HUES48 (cell line): Measurements from ENCODE around the gene COMMD8.
A peak's percentile ranks its signal among the peaks of the same experiment; 100 is the strongest.
"Not testable (repeated sequence)": the region's sequence is repeated elsewhere in the genome, so short reads cannot be mapped to it uniquely, and the experiment has no call there.

ENCODE experiments used
- H3K27ac ChIP-seq: one replicate; pipeline ENCODE4 v1.7.0; 2013; ENCODE audit warnings: low read depth, low read length, inconsistent platforms
- H3K27me3 ChIP-seq: 2 replicates; pipeline ENCODE4 v1.6.1; 2013; ENCODE audit warnings: mild to moderate bottlenecking, low read length; ENCODE audit not compliant: control insufficient read depth, insufficient read depth
- H3K36me3 ChIP-seq: 2 replicates; pipeline ENCODE4 v1.6.1; 2013; ENCODE audit warnings: low read length; ENCODE audit not compliant: control insufficient read depth, insufficient read depth
- H3K4me1 ChIP-seq: 2 replicates; pipeline ENCODE4 v1.6.1; 2013; ENCODE audit warnings: mild to moderate bottlenecking, low read length; ENCODE audit not compliant: control insufficient read depth, insufficient read depth
- H3K4me3 ChIP-seq: 2 replicates; pipeline ENCODE4 v1.5.1; 2013; ENCODE audit warnings: mild to moderate bottlenecking, low read depth, low read length
- H3K9ac ChIP-seq: 2 replicates; pipeline ENCODE4 v1.6.1; 2013; ENCODE audit warnings: mild to moderate bottlenecking, low read depth, low read length, moderate library complexity
- H3K9me3 ChIP-seq: 2 replicates; pipeline ENCODE4 v1.6.1; 2013; ENCODE audit warnings: low read length; ENCODE audit not compliant: control insufficient read depth, insufficient read depth

The COMMD8 gene

DNA sequence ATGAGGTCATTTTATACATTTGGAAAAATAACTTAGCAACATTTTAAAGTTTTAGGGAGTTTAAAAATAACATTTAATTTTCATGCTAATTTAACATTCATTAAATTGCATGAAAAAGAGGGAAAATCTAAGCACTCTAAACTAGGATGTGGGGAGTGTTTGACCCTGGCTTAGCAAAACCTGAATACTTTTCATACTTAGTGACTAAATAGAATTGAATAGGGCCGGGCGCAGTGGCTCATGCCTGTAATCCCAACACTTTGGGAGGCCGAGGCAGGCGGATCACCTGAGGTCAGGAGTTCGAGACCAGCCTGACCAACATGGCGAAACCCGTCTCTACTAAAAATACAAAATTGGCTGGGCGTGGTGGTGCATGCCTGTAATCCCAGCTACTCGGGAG is 23.2 kb upstream of the COMMD8 start:
- H3K4me3 ChIP-seq: 0 out of 2 replicates have a peak overlapping the region, but pooled peaks have one; percentile 86
- H3K9me3 ChIP-seq, H3K27ac ChIP-seq, H3K9ac ChIP-seq, H3K4me1 ChIP-seq, H3K27me3 ChIP-seq, H3K36me3 ChIP-seq: not testable (repeated sequence)

DNA sequence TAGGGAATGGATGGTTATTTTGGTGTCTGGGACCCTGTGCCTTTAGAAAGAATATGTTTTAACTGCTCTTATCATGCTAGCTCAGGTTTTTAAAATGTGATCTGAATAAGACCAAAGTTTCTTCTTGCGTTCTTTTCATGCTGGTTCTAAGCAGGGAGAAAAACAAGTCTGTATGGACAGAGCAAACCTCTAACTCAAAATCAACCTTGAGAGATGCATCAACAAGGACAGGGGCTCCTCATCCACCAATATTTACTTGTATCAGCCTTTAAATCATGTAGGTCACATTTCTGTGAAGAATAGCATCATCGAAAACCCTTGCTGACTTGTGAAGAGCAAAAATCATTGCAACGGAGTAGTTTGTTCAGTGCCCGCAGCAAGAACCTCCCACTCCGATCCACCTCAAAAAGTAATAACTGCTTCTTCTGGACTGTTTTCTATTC is 22.8 kb upstream of the COMMD8 start:
- H3K4me1 ChIP-seq: no peaks in the 10 kb centered on the region
- H3K27ac ChIP-seq: no peak overlapping the region
- peak overlapping the region; percentile 86 for H3K4me3 ChIP-seq
- H3K36me3 ChIP-seq: no peaks in the 10 kb centered on the region
- 0 out of 2 replicates have a peak overlapping the region, but pooled peaks have one; percentile 75 for H3K9ac ChIP-seq
- H3K9me3 ChIP-seq: no peaks in the 10 kb centered on the region
- peaks cover 6% of the 10 kb centered on the region; the same call in 1 of the 2 replicates for H3K27me3 ChIP-seq

DNA sequence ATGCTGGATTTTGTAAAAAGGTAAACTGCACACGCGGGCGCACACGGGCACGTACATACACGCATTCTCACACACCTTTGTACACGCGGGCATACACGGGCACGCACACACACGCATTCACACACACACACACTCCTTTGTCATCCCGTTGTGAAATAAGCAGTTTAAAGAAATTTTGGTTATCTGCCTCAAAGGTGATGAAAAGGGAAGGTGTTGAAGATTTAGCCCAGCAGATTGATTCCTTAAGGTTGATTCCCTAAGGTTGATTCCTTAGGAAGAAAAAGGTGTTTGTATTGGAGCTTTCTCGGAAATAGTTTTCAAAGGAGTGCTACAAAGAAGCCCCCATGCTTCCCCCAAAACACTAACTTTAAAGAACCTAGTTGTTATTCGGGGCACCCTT is 22.3 kb upstream of the COMMD8 start:
- H3K4me1 ChIP-seq: no peaks in the 10 kb centered on the region
- peak overlapping the region; percentile 86 for H3K4me3 ChIP-seq
- H3K36me3 ChIP-seq: no peaks in the 10 kb centered on the region
- no peaks in the 10 kb centered on the region for H3K9me3 ChIP-seq
- peaks cover 6% of the 10 kb centered on the region; the same call in 1 of the 2 replicates for H3K27me3 ChIP-seq
- H3K27ac ChIP-seq: no peak overlapping the region
- peak overlapping the region; percentile 75 for H3K9ac ChIP-seq

DNA sequence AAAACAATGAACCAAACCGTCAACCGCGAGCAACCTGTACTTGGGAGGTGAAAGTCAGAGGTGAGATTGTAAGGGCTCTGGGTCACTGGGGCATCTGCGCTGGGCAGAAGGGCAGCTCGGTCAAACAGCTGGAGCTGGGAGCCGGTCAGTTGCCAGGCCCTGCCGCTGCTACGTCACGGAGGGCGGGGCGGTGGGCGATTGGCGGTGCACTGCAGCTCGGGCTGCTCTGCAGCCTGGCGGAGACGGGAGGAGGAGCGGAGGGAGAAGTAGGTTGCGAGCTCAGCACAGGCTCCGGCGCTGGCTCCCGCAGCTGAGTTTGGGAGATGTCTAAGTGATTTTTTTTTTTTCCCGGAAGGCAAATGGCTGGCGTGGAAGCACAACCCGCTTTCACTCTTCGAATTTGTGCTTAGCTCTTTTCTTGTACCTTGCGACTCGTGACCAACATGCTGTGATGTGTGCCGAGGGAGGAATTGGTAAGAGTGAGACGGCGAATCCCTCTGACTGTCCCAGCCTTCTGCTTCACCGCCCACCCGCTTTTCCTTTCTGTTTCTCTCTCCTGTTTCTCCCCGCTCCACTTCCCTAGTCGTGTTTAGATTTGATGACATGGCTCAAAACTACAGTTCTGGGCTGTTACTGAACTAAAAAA is 21.7 kb upstream of the COMMD8 start, which contains the start of gene ATP10D:
Gene ATP10D (plus strand): TSS at position 229 of the 646 bp plus-strand sequence. CDS start 27,266 bp downstream, outside the sequence.
- Histone ChIP-seq H3K4me3 (peak within 1 kb of the TSS; percentile 86), H3K4me1 (no peaks in the 10 kb centered on the region), H3K9me3 (no peaks in the 10 kb centered on the region), H3K27me3 (peaks cover 6% of the 10 kb centered on the region; the same call in 1 of the 2 replicates), H3K27ac (peak within 1 kb of the TSS; percentile 38), H3K9ac (peak within 1 kb of the TSS; percentile 75), H3K36me3 (no peaks in the 10 kb centered on the region)

DNA sequence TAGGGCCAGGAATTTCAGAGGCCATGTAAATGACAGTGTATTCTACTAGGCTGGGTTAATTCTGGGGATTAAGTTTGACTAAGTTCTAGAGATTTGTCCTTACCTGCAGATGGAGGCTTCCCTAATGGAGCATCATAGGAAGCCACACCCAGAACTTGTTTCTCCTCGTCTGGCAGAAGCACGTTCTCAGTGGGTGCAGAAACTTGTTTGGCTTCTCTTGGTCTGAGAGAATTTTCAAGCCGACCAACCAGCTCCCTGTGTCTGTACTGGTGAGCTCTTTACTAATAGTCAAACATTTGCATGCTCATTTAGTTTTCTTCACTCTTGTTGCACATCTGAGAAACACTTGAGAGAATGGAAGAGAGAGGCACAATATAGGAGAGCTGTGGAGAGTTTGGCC is 20.7 kb upstream of the COMMD8 start:
- Histone ChIP-seq H3K9me3 (no peaks in the 10 kb centered on the region), H3K27me3 (peaks cover 6% of the 10 kb centered on the region; the same call in 1 of the 2 replicates), H3K36me3 (no peaks in the 10 kb centered on the region), H3K4me1 (no peaks in the 10 kb centered on the region), H3K4me3 (no peak overlapping the region), H3K27ac (no peak overlapping the region), H3K9ac (no peak overlapping the region)

DNA sequence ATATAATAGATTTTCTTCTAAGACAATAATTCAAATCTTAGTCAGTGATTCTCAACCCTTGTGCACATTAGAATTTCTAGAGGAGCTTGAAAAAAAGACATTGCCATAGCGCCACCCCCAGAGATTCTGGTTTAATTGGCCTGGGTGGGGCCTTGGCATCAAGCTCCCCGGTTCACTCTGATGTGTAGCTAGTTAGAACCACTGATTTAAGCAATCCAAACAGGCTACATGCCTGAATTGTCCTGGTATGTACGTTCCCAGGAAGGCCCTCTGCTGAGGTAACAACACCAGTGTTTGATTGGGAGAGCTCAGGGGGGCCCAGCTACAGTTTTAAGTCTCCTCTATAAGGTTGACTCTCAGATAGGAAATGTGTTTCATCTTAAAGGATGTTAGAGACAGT is 20.2 kb upstream of the COMMD8 start:
- H3K4me3 ChIP-seq: no peak overlapping the region
- no peaks in the 10 kb centered on the region for H3K4me1 ChIP-seq
- H3K9me3 ChIP-seq: no peaks in the 10 kb centered on the region
- no peak overlapping the region for H3K9ac ChIP-seq
- no peaks in the 10 kb centered on the region for H3K36me3 ChIP-seq
- H3K27me3 ChIP-seq: peaks cover 6% of the 10 kb centered on the region; the same call in 1 of the 2 replicates
- H3K27ac ChIP-seq: no peak overlapping the region

DNA sequence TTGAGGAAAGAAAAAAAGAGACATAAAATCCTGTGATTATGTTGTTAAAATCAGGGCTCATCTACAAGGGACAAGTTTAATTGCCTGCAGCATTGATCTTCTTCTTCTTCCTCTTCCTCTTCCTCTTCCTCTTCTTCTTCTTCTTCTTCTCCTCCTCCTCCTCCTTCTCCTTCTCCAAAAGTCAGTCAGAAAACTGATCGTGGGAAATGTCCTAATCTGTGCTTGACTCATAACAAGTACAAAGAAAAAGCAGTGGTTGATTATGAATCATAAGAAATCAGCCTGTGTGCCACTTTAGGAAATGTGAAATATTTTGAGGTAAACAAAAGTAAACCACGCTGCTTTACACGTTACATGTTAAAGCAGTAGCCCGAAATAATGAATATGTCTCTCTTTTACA is 18.8 kb upstream of the COMMD8 start:
- Histone ChIP-seq H3K27me3 (peaks cover 6% of the 10 kb centered on the region; the same call in 1 of the 2 replicates), H3K9ac (no peak overlapping the region), H3K4me1 (no peaks in the 10 kb centered on the region), H3K4me3 (no peak overlapping the region), H3K9me3 (no peaks in the 10 kb centered on the region), H3K27ac (no peak overlapping the region), H3K36me3 (no peaks in the 10 kb centered on the region)

DNA sequence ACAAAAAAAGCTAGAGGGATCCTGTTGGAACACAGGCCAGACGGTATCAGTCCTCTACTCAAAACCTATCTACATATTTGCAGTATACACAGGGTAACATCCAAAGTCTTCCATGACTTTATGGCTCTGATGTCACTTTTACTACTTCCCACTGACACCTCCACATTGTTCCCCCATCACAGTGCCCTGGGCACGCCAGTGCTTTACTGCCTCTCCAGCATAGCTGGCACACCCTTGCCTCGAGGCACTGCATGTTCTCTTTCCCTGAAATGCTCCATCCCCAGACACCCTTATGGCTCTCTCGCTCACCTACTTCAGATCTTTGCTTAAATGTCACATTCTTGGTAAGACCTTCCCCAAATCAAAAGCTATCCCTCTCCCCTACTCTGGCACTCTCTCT is 15.3 kb upstream of the COMMD8 start:
- no peak overlapping the region for H3K9ac ChIP-seq
- no peaks in the 10 kb centered on the region for H3K36me3 ChIP-seq
- H3K4me1 ChIP-seq: 0 out of 2 replicates have a peak, but pooled peaks cover 3% of the 10 kb centered on the region
- no peak overlapping the region for H3K4me3 ChIP-seq
- H3K27ac ChIP-seq: no peak overlapping the region
- H3K9me3 ChIP-seq: no peaks in the 10 kb centered on the region
- H3K27me3 ChIP-seq: no peaks in the 10 kb centered on the region

DNA sequence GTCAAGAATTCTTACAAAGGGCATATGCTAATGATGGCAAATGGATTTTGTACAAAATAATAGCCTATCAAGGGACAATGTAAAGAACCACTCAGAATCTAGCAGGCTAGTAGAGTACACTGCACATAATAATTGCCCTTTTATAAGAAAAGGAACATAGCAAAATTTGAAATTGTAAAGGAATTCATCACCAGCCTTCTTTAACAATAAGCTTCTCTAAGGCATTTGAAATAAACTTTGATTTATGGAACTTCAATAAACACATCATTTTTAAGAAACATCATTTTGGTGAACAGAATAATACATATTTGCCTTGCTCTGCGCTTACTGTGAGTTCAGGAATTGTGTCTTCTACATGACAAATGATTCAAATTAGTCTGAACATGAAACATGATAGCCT is 11.9 kb upstream of the COMMD8 start:
- Histone ChIP-seq H3K9ac (no peak overlapping the region), H3K4me1 (peaks cover 9% of the 10 kb centered on the region), H3K27ac (no peak overlapping the region), H3K36me3 (no peaks in the 10 kb centered on the region), H3K9me3 (no peaks in the 10 kb centered on the region), H3K27me3 (no peaks in the 10 kb centered on the region), H3K4me3 (no peak overlapping the region)

DNA sequence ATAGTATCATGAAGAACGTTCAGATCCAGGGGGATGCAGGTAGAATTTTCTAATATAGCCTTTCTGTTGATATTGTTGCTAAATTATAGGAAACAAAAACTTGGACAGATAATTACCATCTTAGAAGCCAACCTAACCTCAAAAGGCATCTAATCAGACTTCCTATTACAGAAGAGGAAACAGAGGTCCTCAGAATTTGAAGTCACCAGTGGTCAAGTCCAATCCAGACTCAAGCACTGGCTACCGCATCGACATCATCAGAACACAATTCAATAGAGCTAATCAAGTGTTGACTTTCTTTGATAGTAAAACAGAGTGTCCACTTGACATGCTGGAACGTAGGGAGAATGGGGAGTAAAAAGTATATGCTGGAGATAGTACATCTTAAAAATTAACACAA is 11.3 kb upstream of the COMMD8 start:
- H3K27ac ChIP-seq: no peak overlapping the region
- H3K36me3 ChIP-seq: no peaks in the 10 kb centered on the region
- H3K4me3 ChIP-seq: no peak overlapping the region
- H3K27me3 ChIP-seq: no peaks in the 10 kb centered on the region
- H3K9me3 ChIP-seq: no peaks in the 10 kb centered on the region
- H3K4me1 ChIP-seq: peaks cover 9% of the 10 kb centered on the region
- no peak overlapping the region for H3K9ac ChIP-seq

DNA sequence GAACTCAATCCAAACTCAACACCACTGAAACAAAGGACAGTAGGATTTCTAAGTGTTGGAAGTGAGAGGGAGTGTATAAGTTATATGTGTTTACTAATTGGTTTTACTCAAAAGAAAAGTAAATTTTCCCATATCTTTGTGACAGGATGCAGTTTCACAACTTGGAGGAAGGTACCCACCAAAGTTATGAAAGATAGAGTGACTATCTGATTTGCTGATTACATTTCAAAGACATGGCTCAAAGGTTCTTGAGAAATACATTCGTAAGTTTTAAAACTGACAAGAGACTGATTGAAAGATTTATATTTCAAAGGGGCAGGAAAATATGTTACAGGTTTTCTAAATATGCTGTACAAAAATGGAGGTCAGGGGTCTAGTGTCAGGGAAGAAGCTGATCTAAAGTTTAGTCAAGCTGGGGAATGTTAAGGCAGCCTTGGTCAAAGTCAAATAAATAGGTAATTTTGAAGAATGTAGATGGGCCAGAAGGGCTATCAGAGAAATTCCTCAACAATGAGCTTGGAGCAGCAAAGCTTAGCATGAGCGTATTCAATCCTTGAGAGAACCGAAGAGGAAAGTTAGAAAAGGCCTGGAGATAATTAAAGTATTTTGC is 9.7 kb upstream of the COMMD8 start:
- no peak overlapping the region for H3K27ac ChIP-seq
- H3K4me3 ChIP-seq: no peak overlapping the region
- no peaks in the 10 kb centered on the region for H3K9me3 ChIP-seq
- H3K9ac ChIP-seq: no peak overlapping the region
- H3K36me3 ChIP-seq: no peaks in the 10 kb centered on the region
- H3K4me1 ChIP-seq: peaks cover 9% of the 10 kb centered on the region
- no peaks in the 10 kb centered on the region for H3K27me3 ChIP-seq
